HG03135 (cell line): ENCODE measurements around the gene ELP4.

Experiments
- ATAC-seq: cut with Tn5 transposase; IDR thresholded peaks from one replicate; pipeline ENCODE4 v1.9.1; 2021; ENCODE audit warnings: mild to moderate bottlenecking, moderate library complexity; ENCODE audit not compliant: unreplicated experiment

The ELP4 gene

DNA sequence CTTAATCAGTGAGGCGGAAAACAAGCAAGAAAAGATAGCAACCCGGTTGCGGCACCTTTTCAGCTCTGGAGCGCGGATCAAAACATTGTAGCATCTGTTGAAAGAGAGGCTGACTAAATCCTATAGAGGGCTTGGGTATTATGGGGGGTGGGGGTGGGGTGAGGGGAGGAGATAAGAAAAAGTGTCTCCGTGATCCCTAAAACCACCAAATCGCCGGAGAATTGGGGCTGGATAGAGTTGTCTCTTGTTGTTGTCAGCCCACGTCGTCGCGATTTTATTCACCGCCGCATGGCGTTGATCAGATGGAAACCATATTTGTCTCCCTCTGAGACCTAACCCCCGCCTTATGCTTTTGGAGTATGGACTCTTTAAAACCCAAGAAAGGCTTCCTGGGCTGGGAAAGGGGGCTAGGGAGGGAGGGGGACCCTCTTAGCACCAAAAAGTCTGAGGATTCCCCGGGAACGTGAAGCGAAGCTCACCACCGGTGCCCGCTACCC lies 288.5 kb downstream of the ELP4 start:
- ATAC-seq = no peak

DNA sequence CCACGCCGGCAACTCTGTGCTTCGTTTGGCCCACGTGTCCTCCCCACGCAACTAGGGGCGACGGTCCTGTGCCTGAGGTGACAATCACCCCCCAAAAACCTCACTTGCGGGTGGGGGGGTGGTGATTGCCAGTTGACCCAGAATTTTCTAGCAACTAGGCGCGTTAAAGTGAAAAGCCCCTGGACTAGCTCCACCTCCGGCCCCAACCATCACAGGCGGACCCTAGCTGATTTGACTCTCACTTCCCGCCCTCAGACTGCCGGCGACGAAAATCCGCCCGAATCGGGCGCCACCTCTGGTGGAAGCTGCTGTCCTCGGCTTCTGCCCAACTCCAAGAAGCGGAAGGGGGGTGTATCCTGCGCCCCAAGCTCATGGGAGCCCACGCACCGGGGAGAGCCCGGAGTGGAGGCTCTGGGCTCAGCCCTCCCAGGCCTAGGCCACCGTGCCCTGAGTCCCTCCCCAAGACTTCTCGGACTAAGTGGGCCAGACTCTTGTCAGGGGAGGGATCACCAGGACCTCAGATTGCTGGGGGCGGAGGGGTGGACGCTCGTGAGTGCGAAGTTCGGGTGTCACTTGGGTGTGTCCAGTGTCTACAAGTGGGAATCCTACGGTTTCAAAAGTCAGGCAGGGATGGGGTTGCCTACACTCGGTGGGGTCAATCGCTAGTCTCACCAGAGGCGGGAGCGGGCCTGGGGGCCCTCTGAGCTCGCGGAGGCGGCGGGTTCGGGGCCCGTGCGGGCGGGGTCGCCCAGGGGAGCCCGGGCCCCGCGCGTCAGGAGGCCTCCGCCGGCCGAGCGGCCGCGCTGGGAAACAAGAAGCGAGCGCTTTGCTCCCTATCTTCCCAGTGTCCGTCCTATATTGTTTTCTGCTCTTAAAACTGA lies 289.2 kb downstream of the ELP4 start:
- ATAC-seq = no peak

DNA sequence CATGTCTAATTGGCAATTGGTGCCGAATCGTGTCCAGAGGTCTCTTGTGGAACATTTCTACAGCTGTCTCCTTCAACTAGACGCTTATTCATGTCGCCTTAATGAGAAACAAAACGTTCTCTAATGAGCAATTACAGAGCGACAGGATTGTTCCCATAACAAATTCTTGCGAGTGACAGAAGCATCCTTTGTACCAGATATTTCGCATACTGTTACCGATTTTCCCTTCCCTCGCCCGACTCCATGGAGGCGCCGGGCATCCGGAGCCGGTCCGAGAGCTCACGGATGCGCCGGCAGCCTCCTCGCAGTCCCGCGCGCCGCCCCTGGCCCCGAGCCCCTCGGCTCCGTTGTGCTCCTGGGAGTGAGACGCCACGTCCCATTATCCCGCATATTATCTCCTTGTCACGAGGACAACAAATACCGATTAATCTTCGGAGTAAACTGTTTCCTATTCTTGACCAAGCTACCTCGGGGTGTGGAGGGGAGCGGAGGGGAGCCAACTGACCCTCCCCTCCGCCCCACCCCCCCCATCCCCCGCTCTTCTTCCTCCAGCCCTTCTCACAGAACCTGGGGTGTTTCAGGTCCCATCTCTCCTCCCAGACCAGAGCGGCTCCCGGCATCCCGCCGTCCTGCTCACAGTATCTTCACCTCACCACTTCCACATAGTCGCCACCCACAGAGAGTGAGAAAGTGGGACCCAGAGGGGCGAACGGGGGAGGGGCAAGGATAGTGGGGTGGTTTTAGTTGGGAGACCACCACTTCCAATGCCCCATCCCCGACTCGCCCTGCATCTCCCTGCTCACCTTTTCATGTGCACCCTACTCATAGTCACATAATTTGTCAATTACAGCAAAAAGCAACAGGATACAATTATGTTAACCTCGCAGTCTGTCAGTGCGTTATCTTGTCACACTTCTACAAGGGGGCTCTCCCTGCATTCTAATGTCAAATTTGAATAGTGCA lies 290.1 kb downstream of the ELP4 start:
- no peak for ATAC-seq

DNA sequence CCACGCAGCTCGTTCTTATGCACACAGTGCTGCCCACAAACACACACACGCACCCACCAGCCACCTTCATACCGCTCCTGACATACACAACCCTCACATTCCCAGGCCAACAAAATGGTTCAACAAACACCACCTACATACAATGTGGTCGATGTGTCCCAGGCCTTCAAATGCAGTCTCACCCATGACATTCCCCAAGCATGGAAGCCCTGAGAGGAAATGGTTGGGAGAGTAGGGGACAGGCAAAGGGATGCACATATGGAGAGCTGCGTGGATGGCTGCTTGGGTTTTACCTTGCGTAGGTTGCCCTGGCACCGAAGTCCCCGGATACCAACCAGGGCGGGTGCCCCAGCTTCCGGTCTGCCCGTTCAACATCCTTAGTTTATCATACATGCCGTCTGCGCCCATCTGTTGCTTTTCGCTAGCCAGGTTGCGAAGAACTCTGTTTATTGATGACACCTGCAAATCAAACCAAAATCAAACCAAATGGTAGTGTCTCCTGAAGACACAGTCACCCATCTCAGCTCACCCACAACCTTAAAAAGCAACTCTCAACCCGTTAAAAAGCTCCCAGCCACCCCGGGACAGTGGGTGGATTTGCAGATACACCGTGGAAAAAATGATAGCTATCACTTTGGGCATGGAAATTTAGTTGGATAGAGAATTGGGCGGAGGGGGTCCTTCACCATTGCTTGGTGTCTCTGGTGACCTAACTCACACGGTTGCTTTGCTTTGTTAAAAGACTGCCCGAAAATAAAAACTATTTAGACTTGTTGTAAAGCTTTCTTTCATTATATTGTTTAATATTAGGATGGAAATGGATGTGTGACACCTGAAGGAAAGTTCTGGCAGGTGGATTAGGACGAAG lies 291.1 kb downstream of the ELP4 start:
- ATAC-seq = no peak

DNA sequence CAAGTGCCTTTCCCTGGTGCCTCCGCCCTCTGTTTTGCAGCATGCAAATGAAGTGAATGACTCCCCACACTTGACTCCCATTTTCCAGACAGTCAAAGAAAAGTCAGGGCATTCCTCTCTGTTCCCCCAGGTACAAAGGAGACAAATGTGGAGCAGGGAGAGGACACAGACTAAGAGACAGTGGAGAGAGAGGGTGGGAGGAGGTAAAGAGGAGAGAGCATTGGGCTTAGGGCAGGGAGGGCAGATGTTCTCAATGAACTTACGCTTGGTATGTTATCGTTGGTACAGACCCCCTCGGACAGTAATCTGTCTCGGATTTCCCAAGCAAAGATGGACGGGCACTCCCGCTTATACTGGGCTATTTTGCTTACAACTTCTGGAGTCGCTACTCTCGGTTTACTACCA lies 291.7 kb downstream of the ELP4 start:
- ATAC-seq = no peak

DNA sequence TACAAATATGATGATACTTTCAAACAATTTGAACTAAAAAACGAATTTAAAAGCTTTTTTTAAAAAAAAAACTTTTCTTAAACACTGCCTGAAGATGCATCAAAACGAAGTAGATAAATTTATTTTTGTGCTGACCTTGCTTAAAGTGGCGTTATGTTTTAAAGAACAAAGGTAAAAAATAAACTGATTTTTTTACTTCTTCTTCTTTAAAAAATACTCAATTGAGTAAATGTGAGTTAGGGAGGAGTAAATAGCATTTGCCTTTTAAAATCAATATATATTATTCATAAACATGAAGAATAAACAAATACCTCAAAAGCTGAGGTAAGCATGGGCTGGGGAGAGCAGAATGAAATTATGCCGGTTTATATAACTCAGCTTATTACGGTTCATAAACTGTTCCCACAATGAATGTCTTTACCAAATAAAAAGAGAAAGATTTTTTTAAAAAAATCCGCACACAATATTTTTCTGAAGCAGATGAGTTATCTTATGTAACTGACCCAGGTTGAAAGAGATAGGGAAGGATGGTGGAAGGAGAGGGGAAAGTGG lies 292.5 kb downstream of the ELP4 start:
- no peak for ATAC-seq

DNA sequence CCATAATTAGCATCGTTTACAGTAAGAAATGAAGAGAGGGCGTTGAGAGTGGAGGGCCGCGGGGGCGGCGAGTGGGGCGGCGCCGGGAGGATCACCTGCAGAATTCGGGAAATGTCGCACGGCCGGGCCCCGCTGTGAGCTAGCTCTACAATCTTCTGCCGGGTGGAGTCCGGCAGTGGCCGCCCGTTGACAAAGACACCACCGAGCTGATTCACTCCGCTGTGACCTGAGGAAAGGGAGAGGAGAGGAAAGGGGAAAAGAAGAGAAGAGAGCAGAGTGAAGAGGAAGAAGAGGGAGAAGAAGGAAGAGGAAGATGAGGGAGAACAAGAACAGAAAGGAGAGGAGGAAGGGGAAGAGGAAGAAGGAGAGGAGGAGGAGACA lies 293.0 kb downstream of the ELP4 start:
- ATAC-seq = no peak

DNA sequence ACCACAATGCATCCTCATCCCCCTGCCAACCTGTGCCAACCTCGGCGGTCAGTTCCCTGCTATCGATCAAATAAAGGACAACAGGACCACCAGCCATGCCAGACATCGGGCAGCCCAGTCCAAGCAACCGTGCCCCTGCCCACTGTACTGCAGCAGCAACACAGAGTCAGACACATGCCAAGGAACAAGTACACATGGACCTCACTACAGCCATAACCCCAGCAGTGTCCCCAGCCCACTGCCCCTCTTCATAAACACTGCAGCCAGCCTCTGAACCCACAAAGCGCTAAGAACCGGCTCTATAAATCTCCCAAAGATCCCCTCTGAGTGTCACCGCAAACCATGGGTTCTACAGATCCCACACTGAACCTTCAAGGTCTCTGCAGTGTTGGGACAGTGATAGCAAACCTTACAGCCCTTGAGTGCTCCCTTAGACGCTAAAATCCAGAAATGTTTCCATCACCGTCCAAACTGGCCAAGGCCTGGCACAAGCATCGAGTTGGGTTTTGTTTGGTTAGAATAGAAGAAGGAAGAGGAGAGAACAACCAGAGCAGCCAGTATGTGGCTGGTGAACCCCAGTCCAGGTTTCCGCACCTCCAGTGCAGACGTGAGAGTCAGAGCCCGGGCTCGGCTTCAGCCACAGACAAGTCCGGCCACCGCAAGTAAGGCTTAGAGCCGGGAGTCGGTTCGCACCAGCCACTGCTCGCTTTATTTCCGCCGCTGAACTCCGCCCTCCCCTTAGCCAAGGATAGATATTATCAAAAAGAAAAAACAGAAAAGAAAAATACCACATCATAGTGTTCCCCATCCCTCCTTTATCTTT lies 293.6 kb downstream of the ELP4 start:
- no peak for ATAC-seq

DNA sequence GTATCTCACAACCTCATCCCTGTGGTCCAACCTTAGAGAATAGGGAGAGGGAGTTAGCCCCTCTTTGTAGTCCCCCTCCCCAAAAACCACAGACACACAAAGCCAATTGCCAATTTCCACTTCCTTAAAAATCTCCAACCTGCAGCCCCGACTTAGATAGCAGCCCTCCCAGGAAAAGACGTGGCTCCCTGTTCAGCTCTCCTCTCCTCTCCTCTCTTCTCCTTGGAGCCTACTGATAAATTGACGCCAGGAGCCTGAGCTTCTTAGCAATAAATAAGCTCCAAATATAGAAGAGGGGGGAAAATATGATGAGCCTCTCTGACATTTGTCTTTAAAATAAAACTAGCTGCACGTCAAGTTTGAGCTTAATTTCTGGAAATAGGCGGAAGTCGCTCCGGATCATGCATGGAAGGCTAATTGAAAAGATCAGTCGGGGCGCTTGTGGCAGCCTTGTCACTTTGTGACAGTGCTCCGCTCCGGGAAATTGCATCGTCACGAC lies 294.3 kb downstream of the ELP4 start:
- ATAC-seq = no peak

DNA sequence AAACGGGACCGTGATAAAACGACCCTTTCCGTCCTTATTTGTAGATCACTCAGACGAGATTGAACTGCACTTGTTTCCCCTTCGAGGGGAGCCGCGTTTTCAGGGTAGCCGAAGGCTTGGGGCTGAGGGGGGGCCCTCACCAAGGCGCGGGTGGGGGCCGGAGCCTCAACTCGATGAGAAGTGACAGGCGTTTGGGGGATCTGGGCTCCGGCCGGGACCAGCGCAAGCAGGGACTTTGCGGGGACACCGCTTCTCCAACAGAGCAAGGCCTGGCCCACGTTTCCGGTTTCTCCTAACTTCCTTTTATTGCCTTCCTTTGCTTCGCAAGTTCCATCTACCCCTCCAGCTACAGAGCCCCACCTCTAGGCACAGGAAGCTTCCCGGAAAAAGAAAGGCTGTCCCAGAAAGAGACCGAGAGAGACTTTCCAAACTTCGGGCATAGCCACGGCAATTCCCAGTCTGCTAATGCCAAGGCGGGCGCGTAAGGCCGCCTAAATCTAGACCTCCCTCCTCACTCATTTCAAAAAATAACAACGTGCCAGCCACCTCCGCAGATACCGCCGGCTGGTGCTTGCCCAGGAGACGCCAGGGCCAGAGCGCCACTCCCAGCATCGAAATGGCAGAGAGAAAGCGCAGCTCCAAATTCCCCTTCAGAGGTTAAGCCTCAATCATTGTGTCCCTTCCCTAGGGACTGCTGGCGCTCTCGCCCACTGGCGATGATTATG lies 294.9 kb downstream of the ELP4 start:
- no peak for ATAC-seq

DNA sequence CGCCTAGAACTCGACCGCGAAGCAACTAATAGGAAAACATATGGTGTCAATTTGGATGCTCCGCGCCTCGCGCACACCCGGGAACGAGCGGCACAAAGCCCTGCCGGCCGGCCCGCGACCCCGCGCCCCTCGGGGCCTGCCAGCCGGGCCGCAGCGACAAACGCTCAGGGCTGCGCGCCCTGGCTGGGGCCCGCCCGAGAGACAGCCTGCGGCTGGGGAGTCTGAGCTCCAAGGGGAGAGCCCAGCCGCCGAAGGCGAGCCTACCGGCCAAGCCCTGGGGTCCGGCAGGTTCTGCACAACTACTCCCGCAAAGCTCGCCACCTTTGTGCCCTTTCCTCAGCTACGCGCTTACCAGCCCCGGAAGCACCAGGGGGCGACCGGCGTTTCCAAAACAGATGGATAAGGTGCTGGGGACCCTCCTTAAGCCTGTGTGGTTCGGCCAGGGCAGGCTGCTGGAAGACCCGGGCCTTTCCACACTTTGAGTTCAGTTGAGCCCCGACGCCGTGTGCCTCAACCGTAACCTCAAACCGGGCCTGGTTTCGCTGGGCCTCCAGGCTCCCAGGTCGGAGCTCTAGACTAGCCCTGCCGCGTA lies 295.6 kb downstream of the ELP4 start:
- ATAC-seq = no peak

DNA sequence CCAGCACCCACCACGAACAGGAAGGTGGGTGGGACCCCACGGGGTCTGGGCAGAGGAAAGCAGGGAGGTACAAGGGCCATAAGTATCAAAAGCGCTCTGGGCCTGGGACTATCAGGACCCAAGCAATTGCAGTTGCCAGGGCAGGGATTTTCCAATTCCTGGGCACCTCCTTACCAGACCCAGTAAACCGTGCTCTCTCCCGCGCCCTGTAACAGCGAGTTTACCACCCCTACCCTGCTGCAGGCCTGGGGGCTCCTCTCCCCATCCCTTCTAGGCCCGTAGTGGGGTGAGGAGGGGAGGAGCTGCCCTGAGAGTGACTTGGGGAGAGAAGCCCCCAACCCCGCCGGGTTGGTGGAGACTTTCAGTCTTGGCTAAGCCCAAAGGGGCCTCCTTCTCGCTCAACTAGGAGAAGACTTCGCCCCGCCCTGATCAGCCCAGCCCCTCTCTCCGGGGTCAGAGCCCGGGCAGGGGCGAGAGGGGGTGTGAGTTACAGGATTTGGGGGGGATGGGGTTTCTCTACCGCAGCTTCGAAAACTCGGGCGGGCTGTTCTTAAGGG lies 296.1 kb downstream of the ELP4 start:
- no peak for ATAC-seq

DNA sequence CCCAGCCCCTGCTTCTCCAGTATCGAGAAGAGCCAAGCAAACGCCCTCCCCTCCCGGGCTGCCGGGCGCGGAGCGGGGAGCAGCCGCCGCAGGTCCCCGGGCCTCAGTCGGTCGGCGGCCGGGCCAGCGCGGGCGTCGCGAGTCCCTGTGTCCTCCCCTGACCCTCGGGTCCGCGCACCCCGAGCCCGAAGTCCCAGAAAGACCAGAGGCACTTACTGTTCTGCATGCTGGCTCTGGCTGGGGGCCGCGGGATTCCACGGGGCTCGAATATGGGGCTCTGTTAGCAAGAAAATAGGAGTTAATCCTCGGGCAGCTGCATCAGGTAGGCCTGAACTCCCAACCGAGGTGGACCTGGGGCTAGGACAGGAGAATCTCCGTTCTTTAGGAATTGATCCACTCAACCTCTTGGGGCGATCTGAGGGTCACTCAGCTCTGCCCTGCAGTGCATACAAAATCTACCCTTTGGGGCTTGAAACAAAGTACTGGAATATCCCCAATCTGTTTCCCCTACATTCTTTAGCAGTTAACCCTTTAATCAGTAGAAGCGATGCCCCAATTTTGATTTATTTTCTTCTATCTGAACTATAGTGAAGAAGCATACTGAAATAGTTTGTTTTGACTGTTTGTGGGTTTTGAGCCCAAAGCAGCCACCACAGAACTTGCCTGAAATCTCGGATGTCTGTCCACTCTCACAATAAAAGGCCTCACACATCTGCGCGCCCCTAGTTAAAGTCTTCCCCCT lies 296.8 kb downstream of the ELP4 start:
- ATAC-seq = no peak

DNA sequence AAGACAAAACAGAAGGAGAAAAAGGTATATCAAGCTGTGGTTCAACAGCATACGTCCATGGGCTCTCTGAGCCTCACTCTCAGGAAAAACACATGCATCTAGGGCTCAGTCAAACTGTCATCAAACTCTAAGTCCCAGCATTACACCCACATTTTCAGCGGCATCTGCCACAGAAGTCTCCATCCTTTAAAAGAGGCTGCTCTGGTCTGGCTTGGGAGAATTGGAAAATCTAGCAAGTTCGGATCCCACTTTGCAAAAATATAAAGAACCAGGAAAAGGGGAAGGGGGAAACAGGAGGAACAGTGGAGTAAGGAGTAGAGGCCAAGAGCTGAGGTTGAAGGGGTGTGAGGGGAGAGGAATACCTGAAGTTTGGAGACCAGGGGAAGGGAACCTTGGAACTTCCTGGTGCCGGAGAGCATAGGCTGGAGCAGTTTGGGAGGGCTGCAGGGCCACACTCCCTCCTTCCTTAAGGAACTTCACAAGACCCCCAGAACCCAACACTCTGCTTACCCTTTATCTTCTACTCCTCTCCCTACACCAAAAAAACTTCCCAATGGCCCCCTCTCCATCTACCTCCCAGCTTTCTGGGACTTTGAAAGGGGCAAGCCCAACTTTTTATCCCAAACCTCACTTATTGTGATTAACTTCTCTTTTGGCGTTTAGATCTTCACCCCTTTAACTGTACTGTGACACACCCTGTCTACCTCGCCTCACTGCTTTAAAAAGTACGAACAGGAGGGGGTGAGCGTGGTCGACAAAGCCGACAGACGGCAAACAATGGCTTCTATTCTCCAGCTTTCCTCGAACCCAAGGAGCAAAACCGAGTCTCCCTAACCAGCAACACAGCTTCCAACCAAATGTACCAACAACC lies 297.6 kb downstream of the ELP4 start:
- no peak for ATAC-seq

DNA sequence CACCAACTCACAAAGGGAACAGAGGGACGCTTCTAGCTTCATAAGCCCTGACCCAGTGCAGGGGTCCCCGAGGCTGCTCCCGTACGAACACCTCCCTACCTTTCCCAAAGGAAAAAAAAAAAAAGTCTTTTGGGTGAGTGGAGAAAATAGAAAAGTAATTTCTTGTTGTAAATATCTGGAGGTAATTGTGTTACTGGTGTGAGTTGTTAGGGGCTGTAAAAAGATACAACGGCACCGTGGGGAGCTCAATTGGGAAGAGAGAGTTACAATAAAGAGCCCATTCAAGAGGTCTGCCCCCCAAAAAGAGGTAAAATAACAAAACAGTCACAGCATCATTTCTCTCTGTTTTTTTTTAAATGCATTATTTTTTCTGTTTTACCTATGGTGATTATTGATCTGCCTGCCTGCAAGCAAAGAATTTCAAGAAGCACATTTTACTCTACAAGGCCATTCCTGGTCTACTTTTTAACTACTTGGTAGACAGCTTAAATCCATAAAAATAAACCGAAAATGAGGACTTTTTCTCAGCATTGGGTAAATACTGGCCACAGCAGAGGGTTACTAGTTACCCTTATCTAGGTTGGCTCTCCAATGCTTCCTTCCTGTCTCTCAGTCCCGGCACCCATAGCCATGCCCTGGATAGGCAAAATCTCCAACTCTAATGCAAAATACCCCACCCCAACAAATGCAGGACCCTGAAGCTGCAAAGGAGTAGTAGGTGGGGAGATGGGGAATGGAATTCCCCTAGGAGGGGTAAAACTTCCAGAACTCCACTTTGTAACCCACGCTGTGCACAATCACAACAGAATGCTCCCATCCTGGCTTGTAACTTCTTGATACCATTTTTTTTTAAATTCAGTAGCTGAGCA lies 298.5 kb downstream of the ELP4 start:
- no peak for ATAC-seq
